MM.1S (cell line): Measurements from ENCODE around the gene RAPSN.

Experiments used
- EZH2 ChIP-seq: fragments of 300-600 bp; sonication (generic); optimal IDR thresholded peaks from 2 replicates; pipeline ENCODE3; 2017; ENCODE audit warnings: low read depth, mild to moderate bottlenecking, antibody characterized with exemption, low read length, mixed read lengths
- EZH2phosphoT487 ChIP-seq: fragments of 300-600 bp; sonication (generic); IDR thresholded peaks from 2 replicates; pipeline ENCODE4 v1.6.1; 2018; ENCODE audit warnings: antibody characterized with exemption, low read length
- TF ChIP-seq, protein P1 (sequence below): fragments of 300-600 bp; sonication (generic); IDR thresholded peaks from 2 replicates; pipeline ENCODE4 v1.5.1; 2016; ENCODE audit warnings: antibody characterized with exemption, low read length, mixed read lengths

DNA sequence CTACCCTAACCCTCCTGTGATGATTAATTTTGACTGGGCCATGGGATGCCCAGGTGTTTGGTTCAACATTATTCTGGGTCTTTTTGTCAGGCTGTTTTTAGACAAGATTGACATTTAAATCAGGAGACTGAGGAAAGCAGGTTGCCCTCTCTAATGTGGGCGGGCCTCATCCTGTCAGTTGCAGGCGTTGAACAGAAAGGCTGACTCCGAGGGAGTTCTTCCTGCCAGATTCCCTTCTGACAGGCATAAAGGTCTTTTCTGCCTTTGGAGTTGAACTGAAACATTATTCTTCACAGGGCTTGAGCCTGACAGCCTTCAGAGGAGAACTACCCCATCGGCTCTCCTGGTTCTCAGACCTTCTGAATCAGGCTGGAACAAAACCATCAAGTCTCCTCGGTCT lies 18.4 kb downstream of the RAPSN start:
- TF ChIP-seq EZH2 (no peak), EZH2phosphoT487 (no peak)
- TF ChIP-seq, protein P1, sequence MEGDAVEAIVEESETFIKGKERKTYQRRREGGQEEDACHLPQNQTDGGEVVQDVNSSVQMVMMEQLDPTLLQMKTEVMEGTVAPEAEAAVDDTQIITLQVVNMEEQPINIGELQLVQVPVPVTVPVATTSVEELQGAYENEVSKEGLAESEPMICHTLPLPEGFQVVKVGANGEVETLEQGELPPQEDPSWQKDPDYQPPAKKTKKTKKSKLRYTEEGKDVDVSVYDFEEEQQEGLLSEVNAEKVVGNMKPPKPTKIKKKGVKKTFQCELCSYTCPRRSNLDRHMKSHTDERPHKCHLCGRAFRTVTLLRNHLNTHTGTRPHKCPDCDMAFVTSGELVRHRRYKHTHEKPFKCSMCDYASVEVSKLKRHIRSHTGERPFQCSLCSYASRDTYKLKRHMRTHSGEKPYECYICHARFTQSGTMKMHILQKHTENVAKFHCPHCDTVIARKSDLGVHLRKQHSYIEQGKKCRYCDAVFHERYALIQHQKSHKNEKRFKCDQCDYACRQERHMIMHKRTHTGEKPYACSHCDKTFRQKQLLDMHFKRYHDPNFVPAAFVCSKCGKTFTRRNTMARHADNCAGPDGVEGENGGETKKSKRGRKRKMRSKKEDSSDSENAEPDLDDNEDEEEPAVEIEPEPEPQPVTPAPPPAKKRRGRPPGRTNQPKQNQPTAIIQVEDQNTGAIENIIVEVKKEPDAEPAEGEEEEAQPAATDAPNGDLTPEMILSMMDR = no peak
